ENCODE measurements around the gene MMP20.

The MMP20 gene

DNA sequence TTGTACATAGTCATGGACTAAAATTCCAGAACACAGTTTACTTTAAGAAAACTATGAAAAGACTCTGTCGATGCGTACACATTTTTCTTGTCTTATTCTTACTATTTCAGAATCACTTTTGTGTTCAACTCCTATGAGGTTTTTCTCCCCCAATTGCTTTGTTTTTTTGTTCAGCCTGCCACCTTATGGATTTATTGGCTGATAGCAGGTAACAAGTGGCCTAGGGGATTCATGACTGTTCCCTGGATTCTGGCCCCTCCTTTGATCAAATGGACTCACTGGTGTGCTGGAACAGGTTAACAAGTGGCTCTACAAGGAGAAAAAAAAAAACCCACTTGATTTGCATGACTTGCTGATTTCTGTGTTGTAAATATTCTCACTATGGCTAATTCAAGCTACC is 10.6 kb downstream of the MMP20 start:
- TF ChIP-seq, protein P1, sequence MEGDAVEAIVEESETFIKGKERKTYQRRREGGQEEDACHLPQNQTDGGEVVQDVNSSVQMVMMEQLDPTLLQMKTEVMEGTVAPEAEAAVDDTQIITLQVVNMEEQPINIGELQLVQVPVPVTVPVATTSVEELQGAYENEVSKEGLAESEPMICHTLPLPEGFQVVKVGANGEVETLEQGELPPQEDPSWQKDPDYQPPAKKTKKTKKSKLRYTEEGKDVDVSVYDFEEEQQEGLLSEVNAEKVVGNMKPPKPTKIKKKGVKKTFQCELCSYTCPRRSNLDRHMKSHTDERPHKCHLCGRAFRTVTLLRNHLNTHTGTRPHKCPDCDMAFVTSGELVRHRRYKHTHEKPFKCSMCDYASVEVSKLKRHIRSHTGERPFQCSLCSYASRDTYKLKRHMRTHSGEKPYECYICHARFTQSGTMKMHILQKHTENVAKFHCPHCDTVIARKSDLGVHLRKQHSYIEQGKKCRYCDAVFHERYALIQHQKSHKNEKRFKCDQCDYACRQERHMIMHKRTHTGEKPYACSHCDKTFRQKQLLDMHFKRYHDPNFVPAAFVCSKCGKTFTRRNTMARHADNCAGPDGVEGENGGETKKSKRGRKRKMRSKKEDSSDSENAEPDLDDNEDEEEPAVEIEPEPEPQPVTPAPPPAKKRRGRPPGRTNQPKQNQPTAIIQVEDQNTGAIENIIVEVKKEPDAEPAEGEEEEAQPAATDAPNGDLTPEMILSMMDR (IDR thresholded peaks at IDR 0.05; ENCODE audit: extremely low read depth, missing control alignments), result no peak
- no peak for DNase-seq (ENCODE audit: low spot score)

DNA sequence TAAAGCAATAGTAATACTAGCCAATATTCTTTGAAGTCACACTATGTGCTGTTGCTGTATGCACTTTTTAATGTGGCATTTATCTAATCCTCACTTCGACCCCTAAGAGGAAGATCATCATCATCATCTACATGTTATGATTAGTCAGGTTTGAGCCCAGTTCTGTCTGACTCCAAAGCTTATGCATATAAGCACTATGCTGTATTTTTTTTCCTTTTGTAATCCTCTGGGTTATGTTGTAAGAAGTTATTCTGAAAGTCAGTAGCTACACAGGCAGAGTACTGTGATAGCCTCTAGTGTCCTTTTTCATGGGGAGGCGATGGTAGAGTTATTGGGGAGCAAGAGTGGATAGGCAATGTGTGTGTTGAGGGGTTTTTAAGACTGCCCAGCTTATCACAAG is 11.1 kb downstream of the MMP20 start:
- TF ChIP-seq, protein P1 (IDR thresholded peaks at IDR 0.05; ENCODE audit: extremely low read depth, missing control alignments), result no peak
- no peak for DNase-seq (ENCODE audit: low spot score)

DNA sequence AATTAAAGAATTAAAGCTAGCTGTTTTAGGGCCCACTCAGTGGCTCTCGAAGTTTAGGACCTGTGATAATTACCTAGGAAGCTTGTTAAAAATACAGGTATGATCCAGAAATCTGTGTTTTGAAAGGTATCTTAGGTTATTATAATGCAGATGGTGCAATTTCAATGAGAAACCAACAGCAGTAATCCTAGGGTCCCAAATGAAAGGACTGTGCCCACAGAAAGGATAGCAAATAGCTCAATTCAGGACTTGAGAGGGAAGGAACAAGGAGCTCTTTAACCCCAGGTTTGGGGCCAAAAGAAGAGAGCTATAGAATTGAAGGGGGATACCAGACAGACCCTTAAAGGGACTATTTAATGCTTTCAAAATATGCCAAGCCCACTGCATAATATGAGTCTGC is 11.7 kb downstream of the MMP20 start:
- TF ChIP-seq, protein P1 (IDR thresholded peaks at IDR 0.05; ENCODE audit: extremely low read depth, missing control alignments), result no peak
- DNase-seq (ENCODE audit: low spot score), result no peak

DNA sequence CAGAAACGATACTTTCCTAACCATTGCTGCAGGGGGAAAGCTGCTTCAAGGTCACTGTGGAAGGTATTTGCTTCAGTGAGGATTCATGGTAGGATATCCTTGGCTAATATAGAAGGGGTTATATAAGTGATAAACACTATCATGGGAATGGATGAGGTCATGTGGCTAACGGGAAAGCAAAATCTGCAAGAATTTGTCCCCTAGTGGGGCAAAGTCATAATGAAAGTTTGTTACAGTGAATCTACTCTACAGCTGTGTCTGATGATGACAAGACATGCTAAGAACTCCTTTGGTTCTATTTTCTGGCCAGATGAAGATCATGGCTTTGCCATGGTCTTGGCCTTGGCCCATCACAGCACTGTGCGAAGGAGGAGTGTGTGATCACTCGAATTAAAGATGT is 13.8 kb downstream of the MMP20 start:
- DNase-seq (ENCODE audit: low spot score), result peak; percentile 46
- TF ChIP-seq, protein P1 (IDR thresholded peaks at IDR 0.05; ENCODE audit: extremely low read depth, missing control alignments), result no peak

DNA sequence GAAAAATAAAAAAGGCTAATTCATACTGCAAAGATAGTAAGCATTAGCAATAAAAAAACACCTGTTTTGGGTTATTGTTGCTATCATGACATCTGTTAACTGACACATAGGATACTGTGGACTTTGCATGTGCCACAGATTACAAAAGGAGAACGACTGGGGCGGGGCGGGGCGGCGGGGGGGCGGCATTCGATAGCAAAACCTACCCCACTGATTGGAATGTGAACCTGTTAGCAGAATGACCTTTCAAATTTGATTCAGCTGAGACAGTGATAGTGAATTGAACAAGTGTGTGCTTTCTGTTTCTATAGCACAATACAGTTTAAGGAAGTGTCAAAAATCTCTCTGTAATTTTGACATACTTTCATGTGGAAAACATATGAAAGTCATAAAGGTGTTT is 14.9 kb downstream of the MMP20 start:
- no peak for DNase-seq (ENCODE audit: low spot score)
- TF ChIP-seq, protein P1 (IDR thresholded peaks at IDR 0.05; ENCODE audit: extremely low read depth, missing control alignments), result no peak

DNA sequence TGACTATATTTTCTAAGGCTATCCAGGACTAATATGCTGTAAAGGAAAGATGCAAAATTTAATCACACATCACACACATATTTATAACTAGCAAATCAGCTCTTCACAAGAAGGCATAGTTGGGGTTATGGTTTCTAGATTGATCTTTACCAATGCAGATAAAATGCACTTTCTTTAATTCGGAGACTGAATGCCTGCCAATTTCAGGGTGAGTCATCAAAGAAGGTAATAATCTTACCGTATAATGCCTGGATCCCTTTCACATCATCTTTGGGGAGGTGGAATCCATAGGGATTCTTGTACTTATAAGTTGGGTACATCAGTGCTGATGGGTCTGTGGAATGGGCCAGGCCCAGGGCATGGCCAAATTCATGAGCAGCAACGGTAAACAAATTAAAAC is 16.4 kb downstream of the MMP20 start:
- TF ChIP-seq, protein P1 (IDR thresholded peaks at IDR 0.05; ENCODE audit: extremely low read depth, missing control alignments), result no peak
- DNase-seq (ENCODE audit: low spot score), result no peak

DNA sequence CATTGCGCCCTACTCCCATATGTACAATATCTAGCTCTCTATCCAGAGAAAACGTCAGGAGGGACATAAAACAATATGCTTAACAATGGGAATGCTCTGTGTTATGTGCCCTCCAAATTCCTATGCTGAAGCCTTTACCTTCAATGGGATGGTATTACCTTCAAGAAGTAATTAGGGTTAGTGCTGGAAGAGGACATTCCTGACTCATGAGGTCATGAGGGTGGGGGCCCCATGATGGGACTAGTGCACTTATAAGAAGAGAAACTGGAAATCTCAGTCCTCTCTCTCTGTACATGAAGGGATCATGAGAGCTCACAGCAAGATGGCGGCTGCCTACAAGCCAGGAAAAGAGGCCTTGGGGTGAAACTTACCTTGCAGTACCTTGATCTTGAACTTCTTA is 20.3 kb downstream of the MMP20 start:
- TF ChIP-seq, protein P1 (IDR thresholded peaks at IDR 0.05; ENCODE audit: extremely low read depth, missing control alignments), result no peak
- no peak for DNase-seq (ENCODE audit: low spot score)

Measured in GM20000 (cell line).